HL-60 (cell line): ENCODE data around the gene CHADL.

Source experiments
- CTCF ChIP-seq: IDR thresholded peaks from one replicate; pipeline ENCODE4 v1.5.1; 2011; ENCODE audit warnings: low read length, control low read depth, inconsistent platforms; ENCODE audit not compliant: insufficient read depth
- POLR2AphosphoS5 ChIP-seq: IDR thresholded peaks from 2 replicates; pipeline ENCODE4 v1.6.1; 2012; ENCODE audit warnings: low read depth
- REST ChIP-seq: IDR thresholded peaks from 2 replicates; pipeline ENCODE4 v1.6.1; 2012; ENCODE audit warnings: low read depth; ENCODE audit not compliant: insufficient replicate concordance

GRCh38 chr22:41226723-41227655 lies 13.7 kb downstream of the CHADL start:
- TF ChIP-seq POLR2AphosphoS5 (no peak), CTCF (no peak), REST (no peak)
